HG03095 (cell line): ENCODE results near the gene G3BP2.
"Not testable (repeated sequence)": the region's sequence is repeated elsewhere in the genome, so short reads cannot be mapped to it uniquely, and the experiment has no call there.

ENCODE experiments used
- ATAC-seq: cut with Tn5 transposase; IDR thresholded peaks from one replicate; pipeline ENCODE4 v1.9.1; 2021; ENCODE audit warnings: moderate library complexity; ENCODE audit not compliant: unreplicated experiment

G3BP2 gene

DNA sequence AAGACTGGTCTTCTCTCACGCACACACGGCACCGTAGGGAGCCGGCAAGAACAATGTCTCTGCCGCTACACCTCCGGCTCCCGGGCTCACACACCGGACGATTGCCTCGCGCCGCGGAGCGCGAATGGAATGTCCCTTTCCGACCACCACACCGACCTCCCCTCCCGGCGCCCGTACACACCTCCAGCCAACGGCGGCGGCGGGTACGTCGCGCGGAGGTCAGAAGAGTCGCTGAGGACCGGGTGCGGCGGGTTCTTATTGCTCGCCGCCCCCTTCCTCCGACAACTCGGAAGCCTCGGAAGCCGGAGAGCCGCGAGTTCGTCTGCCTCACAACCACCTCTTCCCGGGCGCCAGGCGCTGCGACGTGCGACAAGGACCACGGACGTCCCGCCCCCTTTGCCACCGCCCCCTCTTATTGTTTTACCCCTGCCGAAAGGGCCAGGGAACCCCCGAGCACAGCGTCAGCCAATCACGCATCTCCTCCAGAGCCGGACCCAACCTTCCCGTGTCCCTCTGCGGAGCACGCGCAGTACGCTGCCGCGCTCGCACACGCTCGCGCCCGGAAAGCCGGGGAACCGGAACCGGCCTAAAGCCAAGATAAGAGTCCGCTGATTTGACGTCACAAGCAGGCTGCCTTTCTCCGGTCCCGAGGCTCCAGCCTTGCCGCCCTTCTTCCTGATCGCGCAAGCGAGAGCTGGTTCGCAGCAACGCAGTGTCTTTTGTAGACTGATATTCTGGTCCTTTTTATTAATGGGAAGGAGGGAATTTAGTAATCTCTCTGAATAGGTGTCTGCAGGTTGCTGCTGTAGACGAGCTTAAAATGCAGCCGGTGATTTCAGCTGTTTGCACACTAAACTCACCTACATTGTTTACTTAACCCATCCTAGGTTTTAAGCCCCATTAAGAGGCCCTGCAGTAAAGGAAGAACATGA, at the start of gene G3BP2:
Gene G3BP2 (minus strand): TSS at position 385 of the 932 bp plus-strand sequence. CDS start 11,386 bp downstream, outside the sequence.
- ATAC-seq, result peak; percentile 93

DNA sequence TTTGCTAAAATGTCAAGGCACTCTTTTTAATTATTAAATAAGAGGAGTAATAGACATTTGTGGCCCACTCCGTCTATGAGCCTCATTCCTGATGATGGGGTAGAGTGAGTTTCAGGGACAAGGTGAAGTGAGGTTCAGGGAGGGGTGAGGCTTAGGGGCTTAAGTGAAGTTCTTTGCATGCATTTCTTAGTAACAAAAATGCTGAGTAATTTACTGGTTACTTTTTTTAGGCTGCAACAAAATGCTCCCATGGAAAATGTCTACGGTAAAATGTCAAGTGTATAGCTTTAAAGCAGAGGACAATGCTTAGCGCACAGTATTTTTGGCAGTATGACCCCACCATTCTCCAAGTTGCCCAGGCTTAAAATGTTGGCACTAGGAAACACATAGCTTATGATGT, 49.2 kb upstream of the G3BP2 start:
- ATAC-seq, result no peak

- ATAC-seq, result no peak
Measured at GRCh38 chr4:75718529-75718928, 45.3 kb upstream of the G3BP2 start.

- ATAC-seq, result no peak
Measured at GRCh38 chr4:75717408-75717807, 44.2 kb upstream of the G3BP2 start.

GRCh38 chr4:75716054-75716453, 42.8 kb upstream of the G3BP2 start:
- not testable (repeated sequence) for ATAC-seq

DNA sequence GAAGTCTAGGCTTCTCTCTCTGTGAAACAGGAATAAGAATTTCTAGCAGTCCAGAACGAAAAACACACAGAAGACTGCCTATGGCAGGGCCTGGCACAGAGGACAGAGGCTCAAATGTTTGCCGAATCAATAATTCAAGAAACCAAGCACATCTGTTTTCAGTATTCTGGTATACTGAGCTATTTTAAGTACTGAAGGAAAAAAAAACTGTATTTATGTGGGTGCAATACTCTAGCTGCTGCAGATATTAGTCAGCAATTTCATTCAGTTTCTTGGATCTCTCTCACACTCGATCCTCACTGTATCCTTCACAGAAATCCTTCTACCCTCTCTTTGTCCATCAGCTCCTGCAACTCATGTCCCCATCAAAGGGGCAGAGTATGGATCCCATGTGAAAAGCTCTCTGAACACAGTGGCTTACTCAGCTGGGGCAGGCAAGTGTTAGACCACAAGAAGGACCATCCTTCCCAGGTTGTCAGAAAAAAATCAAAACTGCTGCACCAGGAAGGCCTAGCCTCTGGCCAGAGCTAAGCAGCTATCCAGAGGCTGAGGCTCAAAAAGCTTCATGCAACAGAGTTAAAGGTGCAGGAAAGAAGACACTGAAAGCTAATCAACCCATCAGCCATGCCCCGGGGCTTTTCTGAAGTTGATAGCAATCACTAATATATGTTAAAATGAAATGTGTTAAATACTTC, 42.0 kb upstream of the G3BP2 start:
- no peak for ATAC-seq

DNA sequence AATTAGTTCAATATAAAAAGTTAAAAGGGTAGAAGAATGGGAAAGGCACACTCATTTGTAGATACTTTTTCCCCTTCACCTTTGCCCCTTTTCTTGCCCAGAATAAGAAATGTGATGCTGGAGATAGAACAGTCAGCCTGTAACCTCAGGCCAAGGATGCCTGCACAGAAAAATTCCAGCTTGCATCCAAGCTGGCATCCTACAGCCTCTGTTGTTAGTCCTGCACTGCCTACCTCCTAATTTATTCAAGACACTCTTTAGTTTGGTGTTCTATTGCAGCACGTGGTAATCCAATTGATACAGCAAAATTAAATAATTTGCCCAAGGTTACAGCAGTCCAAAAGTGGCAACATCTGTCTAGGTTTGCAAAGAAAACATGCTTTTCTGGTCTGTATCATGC, 41.5 kb upstream of the G3BP2 start:
- ATAC-seq, result no peak

GRCh38 chr4:75714011-75714410, 40.8 kb upstream of the G3BP2 start:
- no peak for ATAC-seq

GRCh38 chr4:75710246-75710645, 37.0 kb upstream of the G3BP2 start:
- ATAC-seq, result no peak

DNA sequence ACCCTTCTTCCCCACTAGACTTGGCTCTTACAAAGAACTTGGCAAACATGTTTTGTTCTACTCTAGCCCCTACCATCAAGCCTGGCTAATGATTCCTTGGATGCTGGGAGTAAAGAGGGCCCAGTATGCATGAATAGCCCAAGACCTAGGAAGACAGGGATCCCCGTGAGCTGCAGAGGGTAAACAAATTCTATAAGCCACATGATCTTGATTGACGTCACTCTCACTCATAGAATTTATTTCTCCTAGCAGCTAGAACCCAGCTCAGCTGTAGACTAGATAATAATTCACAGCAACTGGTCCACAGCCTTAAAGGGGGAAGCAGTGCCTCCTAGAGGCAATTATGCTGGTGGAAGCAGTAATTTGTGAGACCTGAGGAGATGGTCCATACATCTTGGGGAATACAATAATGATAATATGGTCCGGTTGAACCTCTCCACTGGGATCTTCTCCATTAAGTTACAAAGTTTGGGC, 35.0 kb upstream of the G3BP2 start:
- peak; percentile 76 for ATAC-seq

DNA sequence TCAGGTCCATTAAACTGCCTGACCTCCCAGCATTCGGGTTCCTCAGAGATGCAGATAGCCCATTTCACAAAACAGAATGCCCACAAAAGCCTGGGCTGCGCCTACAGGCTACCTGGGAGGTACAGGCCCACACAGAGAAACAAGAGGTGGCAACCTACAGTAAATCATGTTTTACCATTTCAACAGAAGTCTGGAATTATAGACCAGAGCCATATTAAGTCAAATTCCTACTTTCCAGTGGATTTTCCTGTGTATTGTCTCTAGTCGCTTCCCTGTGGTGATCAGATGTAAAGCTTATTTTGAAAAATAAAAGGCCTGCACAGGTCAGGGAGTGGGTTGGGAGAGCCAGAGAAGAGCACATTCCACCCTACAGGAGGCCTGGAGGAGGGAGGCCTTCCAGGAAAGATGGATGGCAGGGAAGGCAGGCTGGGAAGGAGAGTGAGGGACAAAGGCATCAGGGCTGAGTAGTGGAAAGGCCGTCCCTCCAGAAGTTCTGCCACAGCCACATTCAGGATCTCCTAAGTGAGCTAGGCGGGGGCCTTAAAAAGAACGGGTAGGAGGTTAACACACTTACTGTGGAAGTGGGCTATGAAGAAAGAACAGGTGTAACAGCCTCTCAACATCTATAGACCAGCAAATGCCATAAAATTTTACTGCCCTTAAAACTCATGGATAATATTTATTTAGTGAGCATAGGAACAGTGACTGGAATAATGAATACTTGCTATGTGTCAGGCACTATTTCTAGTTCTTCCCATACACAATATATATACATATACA, 32.2 kb upstream of the G3BP2 start:
- no peak for ATAC-seq

DNA sequence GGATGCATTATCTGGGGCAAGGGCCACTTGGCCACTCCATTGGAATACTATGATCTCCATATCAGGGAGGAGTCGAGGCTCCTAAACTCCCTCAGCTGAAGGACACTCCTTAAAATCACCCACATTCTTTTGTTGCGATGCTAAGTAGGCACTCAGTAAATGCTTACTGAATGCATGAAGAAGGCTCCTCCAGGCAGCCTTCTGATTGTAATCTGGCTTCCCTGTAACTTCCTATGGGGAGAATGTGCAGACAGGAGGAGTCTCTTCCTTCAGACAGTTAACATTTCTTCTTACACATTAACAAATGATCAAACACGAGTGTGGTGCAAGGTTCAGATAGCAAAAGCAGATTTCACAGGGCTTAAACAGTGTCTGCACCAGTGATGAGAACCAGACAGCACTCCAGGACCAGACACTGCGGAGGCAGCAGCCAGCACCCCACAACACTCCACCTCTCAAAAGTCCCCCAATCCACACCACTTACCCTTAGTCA, 29.8 kb upstream of the G3BP2 start:
- no peak for ATAC-seq

DNA sequence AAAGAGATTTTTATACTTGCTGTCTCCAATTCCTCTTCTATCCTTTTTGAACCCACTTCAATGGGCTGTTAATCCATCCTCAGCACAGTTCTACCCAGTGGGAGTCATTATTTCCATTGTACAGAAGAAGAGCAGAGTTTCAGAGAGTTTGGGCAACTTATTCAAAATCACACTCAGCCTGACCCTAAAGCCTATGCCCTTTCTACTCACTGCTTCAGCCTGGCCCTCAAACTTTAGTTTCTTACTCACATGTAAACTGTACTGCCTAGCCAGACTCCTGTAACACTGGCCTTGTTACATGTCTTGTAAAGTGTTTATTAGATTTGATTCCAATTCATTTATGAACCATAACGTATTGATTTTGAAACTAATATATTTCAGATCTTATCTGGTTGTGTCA, 26.1 kb upstream of the G3BP2 start:
- no peak for ATAC-seq

- peak; percentile 25 for ATAC-seq
Measured at GRCh38 chr4:75698963-75699228, 25.7 kb upstream of the G3BP2 start.

- peak; percentile 91 for ATAC-seq
Measured at GRCh38 chr4:75698162-75698962, 25.2 kb upstream of the G3BP2 start.

DNA sequence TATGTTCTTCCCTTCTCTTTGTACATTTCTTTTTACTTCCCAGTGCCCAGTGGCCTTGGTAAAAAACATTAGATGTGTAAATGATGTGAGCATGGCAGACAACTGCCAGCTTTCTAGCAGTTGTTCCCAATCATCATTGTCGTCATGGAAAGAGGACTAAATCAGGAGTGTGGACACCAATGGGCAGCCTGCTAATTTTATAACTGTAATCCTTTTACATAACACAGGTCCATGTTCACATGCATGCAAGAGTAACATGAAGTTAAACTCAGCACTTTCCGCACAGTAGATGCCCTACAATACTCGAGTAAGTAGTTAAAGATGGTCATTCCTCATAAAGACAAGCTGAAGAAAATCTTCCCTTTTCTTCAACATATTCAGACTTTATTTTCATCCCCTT, 23.4 kb upstream of the G3BP2 start:
- no peak for ATAC-seq

DNA sequence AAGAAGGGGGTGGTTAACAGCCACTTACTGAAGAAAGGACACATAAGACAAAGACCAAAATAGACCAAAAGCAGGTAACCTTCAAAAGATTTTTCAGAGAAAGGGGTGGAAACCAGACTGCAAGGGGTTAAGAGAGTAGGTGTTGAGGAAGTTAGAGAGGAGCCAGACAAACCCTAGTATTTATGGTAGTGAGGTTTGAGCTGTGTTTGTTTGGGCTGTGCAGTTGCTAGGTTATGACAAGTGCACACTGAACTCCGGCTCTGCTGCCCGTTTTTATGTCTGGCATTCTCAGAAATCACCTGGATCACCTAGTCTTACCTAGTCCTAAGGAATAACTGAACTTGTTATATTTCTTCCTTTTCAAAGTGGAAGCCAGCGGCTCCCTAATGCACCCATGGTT, 22.9 kb upstream of the G3BP2 start:
- ATAC-seq, result no peak

DNA sequence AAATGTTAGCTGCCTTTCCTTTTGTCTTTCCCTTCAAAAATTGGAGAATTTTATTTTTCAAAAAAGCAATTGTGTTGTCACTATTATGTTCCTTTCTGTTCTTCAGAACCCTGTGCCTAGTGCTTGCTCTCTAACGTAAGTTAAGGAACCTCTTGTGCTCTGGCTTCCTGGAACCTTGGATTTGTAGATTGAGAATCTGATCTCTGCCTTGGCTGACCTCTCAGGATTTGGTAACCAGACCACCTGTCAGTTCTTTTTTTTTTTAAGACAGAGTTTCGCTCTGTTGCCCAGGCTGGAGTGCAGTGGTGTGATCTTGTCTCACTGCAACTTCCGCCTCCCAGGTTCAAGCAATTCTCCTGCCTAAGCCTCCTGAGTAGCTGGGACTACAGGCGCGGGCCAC, 18.9 kb upstream of the G3BP2 start:
- ATAC-seq, result not testable (repeated sequence)

DNA sequence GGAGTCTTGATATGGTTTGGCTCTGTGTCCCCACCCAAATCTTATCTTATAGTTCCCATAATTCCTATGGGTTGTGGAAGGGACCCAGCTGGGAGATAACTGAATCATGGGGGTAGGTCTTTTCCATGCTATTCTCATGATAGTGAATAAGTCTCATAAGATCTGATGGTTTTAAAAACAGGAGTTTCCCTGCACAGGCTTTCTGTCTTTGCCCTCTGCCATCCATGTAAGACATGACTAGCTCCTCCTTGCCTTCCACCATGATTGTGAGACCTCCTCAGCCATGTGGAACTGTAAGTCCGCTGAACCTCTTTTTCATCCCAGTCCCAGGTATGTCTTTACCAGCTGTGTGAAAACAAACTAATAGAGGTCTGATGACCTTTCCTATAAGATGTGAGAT, 13.9 kb upstream of the G3BP2 start:
- ATAC-seq, result not testable (repeated sequence)

DNA sequence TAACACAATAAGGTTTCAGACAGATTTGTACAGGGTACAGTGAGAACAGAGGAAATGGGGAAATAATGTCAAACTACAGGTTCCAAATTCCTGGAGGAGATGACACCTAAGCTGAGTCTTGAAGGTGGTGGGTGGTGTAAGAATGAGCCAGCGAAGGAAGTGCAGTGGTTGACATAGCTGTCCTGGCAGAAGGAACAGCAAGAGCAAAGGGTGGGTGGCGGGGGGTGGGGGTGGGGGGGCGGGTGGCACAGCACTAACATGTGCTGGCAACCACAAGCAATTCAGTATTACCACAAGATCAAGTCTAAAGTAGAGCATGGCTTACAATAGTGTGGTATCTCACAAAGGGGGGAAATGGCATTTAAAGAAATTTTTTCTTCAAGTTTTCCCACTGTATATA, 13.1 kb upstream of the G3BP2 start:
- ATAC-seq, result no peak
